Epidermal melanocyte (primary cell): ENCODE data around the gene TNC.
A peak's percentile ranks its signal among the peaks of the same experiment; 100 is the strongest.
"Not testable (repeated sequence)": the region's sequence is repeated elsewhere in the genome, so short reads cannot be mapped to it uniquely, and the experiment has no call there.

Source experiments
- DNase-seq: peaks from one replicate; pipeline ENCODE4 v3.0.0; 2011; ENCODE audit warnings: low spot score; ENCODE audit not compliant: insufficient read length

TNC gene

DNA sequence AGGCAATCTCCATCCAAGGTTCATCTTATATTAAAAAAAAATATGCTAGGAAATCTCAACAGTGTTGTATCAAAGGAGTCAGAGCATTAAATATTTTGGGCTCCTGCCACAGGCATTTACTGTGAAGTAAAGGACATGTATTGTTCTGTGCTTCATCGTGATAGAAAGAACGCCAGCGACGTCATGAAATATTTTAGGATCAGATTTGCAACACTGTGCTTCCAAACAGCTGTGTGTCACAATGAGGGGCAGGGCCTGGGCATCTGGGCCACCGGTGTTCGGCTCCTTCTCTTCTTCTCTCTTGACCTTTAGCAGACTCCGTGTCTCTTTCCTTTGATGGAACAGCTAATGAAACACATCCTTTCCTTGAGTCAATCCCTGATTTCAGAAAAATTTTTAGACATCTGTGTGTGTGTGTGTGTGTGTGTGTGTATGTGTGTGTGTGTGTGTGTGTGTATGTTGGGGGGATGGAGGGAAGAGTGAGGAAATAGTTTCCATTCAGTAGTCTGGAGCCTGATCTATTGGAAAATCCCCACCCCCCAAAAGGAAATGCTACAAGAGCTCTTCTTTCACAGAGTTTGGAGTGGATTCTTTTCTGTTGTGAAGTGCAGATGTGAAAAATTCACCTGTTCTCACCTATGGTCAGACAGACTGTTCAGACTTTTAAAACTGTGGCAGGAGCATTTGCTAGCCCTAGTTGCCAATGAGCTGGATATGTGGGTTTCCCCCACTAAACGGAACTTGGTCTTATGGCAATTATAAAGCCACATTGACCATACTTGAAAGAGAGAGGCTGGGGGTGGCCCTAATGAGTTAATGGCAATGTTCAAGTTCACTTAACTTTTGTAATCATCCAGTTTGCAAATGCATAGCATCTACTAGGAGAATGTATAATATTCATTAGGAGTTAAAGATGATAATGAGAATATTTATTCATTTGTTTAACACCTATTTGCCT, 18.1 kb upstream of the TNC start:
- no peak for DNase-seq

DNA sequence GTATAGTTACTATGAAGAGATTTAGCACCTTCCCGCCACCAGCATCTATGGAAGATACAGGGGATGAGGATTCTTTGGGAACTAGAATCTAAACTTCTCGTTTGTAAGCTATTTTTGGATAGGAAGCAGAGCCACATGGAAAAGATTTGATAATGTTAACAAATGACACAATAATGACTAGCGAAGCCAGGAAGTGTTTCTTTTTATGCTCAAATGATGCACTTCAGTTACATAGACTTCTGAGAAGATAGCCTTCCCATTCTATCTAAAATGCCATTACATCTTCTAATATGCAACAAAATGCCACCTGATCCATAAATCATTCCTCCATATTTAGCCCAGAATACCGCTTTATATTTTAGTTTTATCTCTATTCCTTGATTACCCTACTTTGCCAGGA, 17.0 kb upstream of the TNC start:
- no peak for DNase-seq

DNA sequence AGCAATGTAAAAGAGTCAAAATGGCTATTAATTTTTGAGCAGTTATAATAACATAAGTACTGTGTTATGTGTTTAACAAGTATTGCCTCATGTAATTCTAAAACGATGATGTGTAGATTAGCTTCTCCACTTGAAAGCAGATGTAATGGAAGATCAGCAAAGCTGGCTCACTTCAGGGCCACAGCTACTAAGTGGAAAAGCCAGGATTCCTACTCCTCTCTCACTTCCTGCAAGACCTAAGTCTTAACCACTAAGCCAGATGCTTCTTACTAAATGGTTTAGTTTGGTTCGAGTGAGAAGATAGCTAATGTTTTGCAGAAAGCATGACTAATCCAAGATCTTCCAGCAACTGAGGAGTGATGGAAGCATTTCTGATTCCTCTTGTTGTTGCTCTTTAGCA, 15.7 kb upstream of the TNC start:
- no peak for DNase-seq

DNA sequence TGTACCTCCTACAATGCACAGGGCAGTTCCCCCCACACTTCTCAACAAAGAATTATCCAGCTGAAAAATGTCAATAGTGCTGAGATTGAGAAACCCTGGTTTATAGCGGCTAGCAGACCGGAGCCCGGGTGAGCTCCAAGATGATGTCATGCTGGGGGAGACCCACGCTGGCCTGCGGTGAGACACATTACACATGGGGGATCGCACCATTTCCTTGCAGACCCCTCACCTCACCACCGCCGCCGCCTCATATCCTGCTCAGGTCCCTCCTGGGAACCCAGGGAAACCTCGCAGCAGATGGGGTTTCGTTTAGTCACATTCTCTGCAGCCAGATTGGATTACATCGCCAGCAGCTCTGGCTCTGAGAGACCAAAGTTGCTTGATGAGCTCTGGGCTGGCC, 14.7 kb upstream of the TNC start:
- no peak for DNase-seq

- DNase-seq, result no peak
Measured at GRCh38 chr9:115130176-115130575, 12.2 kb upstream of the TNC start.

GRCh38 chr9:115128726-115129125, 10.8 kb upstream of the TNC start:
- not testable (repeated sequence) for DNase-seq

GRCh38 chr9:115127191-115127817, 9.3 kb upstream of the TNC start:
- no peak for DNase-seq

DNA sequence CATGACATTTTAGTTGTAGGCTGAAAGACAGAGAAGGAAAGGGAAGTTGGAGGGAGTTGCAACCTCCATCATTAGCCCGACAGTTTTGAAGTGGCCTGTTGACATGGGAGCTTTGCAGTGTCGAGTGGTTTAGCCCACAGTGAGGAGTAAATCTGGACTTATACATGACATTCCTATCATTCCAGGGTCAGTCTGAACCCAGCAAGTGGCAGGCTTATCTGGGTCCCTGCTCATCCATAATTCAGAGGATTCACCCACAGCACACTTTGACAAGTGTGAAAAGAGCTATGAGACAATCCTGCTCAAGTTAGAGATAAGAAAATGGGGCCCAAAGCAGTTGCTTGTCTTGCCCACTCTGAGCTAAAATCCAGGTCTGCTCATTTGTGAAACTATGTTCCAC, 8.4 kb upstream of the TNC start:
- DNase-seq, result no peak

- no peak for DNase-seq
Measured at GRCh38 chr9:115122937-115123336, 5.0 kb upstream of the TNC start.

GRCh38 chr9:115121181-115121580, 3.2 kb upstream of the TNC start:
- DNase-seq, result no peak

DNA sequence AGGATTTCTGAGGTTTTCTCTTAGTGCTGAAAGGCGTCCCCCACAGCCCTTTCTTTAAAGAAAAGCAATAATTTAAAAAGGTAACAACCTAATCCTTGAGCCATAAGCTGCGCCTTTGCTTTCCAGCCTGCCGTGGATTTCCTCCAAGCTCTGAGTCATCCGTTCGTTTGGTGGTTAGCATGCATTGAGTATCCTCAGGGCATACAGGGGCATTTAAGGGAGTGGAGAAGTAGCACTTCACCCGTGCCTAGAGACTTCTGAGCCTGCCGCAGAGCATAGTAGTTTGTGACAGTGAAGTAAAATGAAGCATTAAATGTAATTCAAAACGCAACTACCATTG, 892 bp upstream of the TNC start:
- peak; percentile 74 for DNase-seq

GRCh38 chr9:115116421-115117284, 1.3 kb downstream of the TNC start:
- no peak for DNase-seq

GRCh38 chr9:115115924-115116323, 2.0 kb downstream of the TNC start:
- no peak for DNase-seq

GRCh38 chr9:115115117-115115880, 2.7 kb downstream of the TNC start:
- no peak for DNase-seq

- DNase-seq, result no peak
Measured at GRCh38 chr9:115114546-115114945, 3.4 kb downstream of the TNC start.

DNA sequence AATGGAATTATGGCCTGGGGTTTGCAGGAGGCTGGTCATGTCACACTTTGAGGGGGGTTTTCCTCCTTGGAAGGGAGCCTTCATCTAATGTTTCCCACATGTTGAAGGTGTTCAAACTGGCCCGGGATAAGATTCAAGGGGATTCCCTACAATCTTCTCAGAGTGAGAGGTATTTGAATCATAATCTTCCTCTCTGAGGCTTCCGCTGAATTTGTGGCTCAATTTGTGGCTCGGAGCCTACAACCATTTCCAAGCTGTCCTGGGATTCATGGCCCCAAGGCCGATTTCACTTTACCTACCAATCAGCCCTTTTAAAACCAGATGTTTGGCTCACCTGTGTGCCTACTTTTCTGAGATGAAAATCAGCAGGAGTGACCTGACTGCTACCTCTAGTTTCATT, 3.9 kb downstream of the TNC start:
- DNase-seq, result no peak

DNA sequence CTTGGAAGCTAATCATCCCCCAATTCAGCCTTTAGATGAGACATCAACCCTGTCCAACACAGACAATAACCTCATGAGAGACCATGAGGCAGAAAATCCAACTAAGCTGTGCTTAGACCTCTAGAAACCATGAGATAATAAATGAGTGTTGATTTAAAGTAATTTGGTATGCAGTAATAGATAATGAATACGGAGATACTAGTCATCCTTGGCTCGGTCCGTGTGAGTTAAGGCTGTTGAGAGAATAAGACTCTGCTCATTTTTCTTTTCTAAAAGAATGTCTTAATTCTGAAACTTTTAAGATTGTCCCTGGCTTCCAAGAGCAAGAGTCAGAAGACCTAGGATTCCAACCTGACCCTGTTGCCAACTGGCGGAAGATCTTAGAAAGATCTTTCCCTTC, 6.1 kb downstream of the TNC start:
- DNase-seq, result no peak

- no peak for DNase-seq
Measured at GRCh38 chr9:115109486-115109885, 8.5 kb downstream of the TNC start.

DNA sequence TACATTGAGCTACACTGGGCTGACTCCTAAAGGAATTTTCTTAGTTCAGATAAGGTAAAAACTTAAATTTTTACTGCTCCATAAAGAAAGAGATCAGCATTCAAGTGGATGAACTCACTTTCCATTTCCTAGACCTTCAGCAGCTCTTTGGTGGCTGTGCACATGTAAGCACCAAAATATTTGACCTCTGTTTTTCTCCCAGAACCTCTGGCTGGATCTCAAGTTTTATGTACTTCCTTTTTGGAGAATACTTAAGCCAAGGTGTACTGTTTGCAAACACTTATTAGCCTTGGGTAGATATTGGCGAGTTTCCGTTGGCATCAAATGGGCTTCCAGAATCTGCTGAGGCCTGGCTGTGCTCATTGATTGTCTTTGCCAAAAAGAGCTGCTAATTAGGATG, 10.3 kb downstream of the TNC start:
- no peak for DNase-seq

GRCh38 chr9:115106642-115107041, 11.3 kb downstream of the TNC start:
- peak; percentile 35 for DNase-seq

GRCh38 chr9:115106001-115106400, 12.0 kb downstream of the TNC start:
- DNase-seq, result no peak
